Testis (tissue), 3 donors: Measurements from ENCODE around the gene RNASE7. TPM values are rescaled to one million over a fixed set of nuclear protein-coding genes. Genes with fewer than 3 reads are reported as not detected.

Source experiments
- DNase-seq: peaks from one replicate; pipeline ENCODE4 v3.0.0-alpha.2; 2019
- H3K27ac ChIP-seq, 2 donors: fragments of 200-600 bp; sonication (generic); one replicate each; pipeline ENCODE4 v1.5.1; 2019
- H3K27me3 ChIP-seq: fragments of 200-600 bp; sonication (generic); one replicate; pipeline ENCODE4 v1.5.1; 2019
- H3K36me3 ChIP-seq: fragments of 200-600 bp; sonication (generic); one replicate; pipeline ENCODE4 v1.5.1; 2017; ENCODE audit warnings: low read depth; ENCODE audit errors: missing control alignments
- H3K4me1 ChIP-seq: fragments of 200-600 bp; sonication (generic); one replicate; pipeline ENCODE4 v1.5.1; 2019
- H3K4me3 ChIP-seq, 2 donors: fragments of 200-600 bp; sonication (generic); one replicate each; pipeline ENCODE4 v1.5.1; 2017 to 2019
- H3K9me3 ChIP-seq: fragments of 200-600 bp; sonication (generic); one replicate; pipeline ENCODE4 v1.5.1; 2017
- CTCF ChIP-seq, 3 experiments: fragments of 450-650 bp in 2 of 3; fragments of 200-600 bp in 1 of 3; sonication (generic) in 1 of 3; IDR thresholded peaks; one replicate each; pipeline ENCODE4 v1.5.1; 2016 to 2019; ENCODE audit warnings: antibody characterized with exemption in 3 of 3, mild to moderate bottlenecking in 2 of 3, moderate library complexity in 1 of 3
- POLR2A ChIP-seq: fragments of 450-650 bp; IDR thresholded peaks from one replicate; pipeline ENCODE4 v1.6.1; 2017; ENCODE audit warnings: antibody characterized with exemption, mild to moderate bottlenecking, moderate library complexity
- WGBS, 2 donors: methylation state at CpG; one replicate each; pipeline ENCODE4 v1.1.5; 2018; 5-methylcytosine and 5-hydroxymethylcytosine counted together
- intact Hi-C: fragments of 100-400 bp; cut with DNase I; formaldehyde crosslinking; loops from one replicate; pipeline ENCODE4 v1.15.1; 2023; ENCODE audit warnings: low total_unique reads
- microRNA-seq, 2 donors: library from miRNA; unstranded; fragments of <30 nt; microRNA quantifications; one replicate each; pipeline ENCODE4, GENCODE V29; 2016; ENCODE audit warnings: borderline number of aligned reads in 2 of 2, borderline replicate concordance in 1 of 2
- polyA plus RNA-seq: library from polyadenylated mRNA; stranded (reverse); fragments of 350-450 nt; fragmentation: Illumina TruSeq; extraction: RNeasy Lipid Tissue Mini Kit (QIAGEN cat#74804); gene quantifications from one replicate; pipeline ENCODE4 v1.2.3, GENCODE V29; 2014; ENCODE audit warnings: low read depth, low replicate concordance; ENCODE audit not compliant: insufficient read depth
- total RNA-seq, 2 donors: library from RNA; depleted of rRNA; stranded (reverse); fragments of >200 nt; gene quantifications; one replicate each; pipeline ENCODE4 v1.2.3, GENCODE V29; 2016

Gene RNASE7
- total and polyA plus RNA-seq, 3 donors from 2014 or later, result 0.24 to 0.55 (median 0.43) TPM

DNA sequence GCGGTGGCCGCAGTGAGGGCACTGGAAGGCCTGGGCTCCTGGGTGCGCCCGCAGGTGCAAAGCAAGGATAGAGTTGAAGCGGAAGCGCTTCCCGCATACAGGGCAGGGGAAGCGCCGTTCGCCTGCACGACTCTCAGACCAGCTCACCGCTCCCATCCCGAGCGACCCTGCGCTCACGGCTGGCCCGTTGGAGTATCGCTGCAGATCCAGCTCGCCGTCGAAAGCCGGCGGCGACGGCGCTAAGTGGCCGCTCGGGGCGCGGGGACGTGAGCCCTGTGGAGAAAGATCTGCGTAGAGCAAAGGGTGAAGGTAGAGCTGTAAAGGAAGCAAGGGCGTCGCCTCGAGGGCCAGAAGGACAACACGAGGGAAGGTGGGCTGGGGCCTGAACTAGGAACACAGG lies 50.9 kb downstream of the RNASE7 start:
- no peak overlapping the region for H3K27ac ChIP-seq
- no peaks in the 10 kb centered on the region for H3K27me3 ChIP-seq
- no peak for DNase-seq
- H3K4me3 ChIP-seq, result peak overlapping the region; percentile 4 to 29
- no peaks in the 10 kb centered on the region for H3K9me3 ChIP-seq
- H3K36me3 ChIP-seq, result no peaks in the 10 kb centered on the region
- no peak for TF ChIP-seq CTCF (IDR thresholded peaks at IDR 0.05)
- no peak for TF ChIP-seq POLR2A
- peaks cover 22% of the 10 kb centered on the region for H3K4me1 ChIP-seq
- intact Hi-C loops, result loop anchor here (10.0 kb wide), 1 partner anchor 78 kb away; no protein-coding TSS in a partner anchor
- WGBS, 2 donors, result 58 to 74% methylated on average over 28 to 36 of the region's 36 CpGs

Small RNA genes lying within 50 kb of the gene (microRNA-seq; reads per million reads assigned to microRNA genes)
- gene MIR6717, result 0 reads per million in 2 donors

Other genes starting within 250 kb of the RNASE7 start
- gene RNASE1, start 239.5 kb upstream of the RNASE7 start, total RNA-seq, result 1,000 to 10,000 TPM; 2,192 to 2,939 TPM
- 1,880 TPM for gene RNASE1, start 239.5 kb upstream of the RNASE7 start, polyA plus RNA-seq
- gene RNASE3, start 151.0 kb upstream of the RNASE7 start, total RNA-seq, result under 1 TPM; 0.50 to 0.63 TPM
- gene RNASE3, start 151.0 kb upstream of the RNASE7 start, polyA plus RNA-seq, result 1.4 TPM
- not detected for gene RNASE2, start 86.9 kb upstream of the RNASE7 start, total RNA-seq
- 0.65 TPM for gene RNASE2, start 86.9 kb upstream of the RNASE7 start, polyA plus RNA-seq
- gene METTL17, start 52.4 kb upstream of the RNASE7 start, total RNA-seq, result 10 to 100 TPM; 93.2 to 93.4 TPM
- 68.9 TPM for gene METTL17, start 52.4 kb upstream of the RNASE7 start, polyA plus RNA-seq
- under 1 TPM; 0.24 to 0.31 TPM for gene SLC39A2, start 43.1 kb upstream of the RNASE7 start, total RNA-seq
- not detected for gene SLC39A2, start 43.1 kb upstream of the RNASE7 start, polyA plus RNA-seq
- gene NDRG2, start 17.3 kb upstream of the RNASE7 start, total RNA-seq, result 100 to 1,000 TPM in 1 of 2 donors, 10 to 100 TPM in 1; 98.4 to 106 TPM
- 85.6 TPM for gene NDRG2, start 17.3 kb upstream of the RNASE7 start, polyA plus RNA-seq
- 100 to 1,000 TPM in 1 of 2 donors, 10 to 100 TPM in 1; 94.3 to 201 TPM for gene TPPP2, start 12.1 kb upstream of the RNASE7 start, total RNA-seq
- 490 TPM for gene TPPP2, start 12.1 kb upstream of the RNASE7 start, polyA plus RNA-seq
- gene RNASE13, start 7.6 kb upstream of the RNASE7 start, total RNA-seq, result not detected
- gene RNASE13, start 7.6 kb upstream of the RNASE7 start, polyA plus RNA-seq, result not detected
- gene RNASE8, start 15.5 kb downstream of the RNASE7 start, total RNA-seq, result not detected
- gene RNASE8, start 15.5 kb downstream of the RNASE7 start, polyA plus RNA-seq, result not detected
- 10 to 100 TPM; 30.5 to 36.9 TPM for gene ARHGEF40, start 27.9 kb downstream of the RNASE7 start, total RNA-seq
- 22.0 TPM for gene ARHGEF40, start 27.9 kb downstream of the RNASE7 start, polyA plus RNA-seq
- 10 to 100 TPM; 42.8 to 64.8 TPM for gene ZNF219, start 56.3 kb downstream of the RNASE7 start, total RNA-seq
- 17.7 TPM for gene ZNF219, start 56.3 kb downstream of the RNASE7 start, polyA plus RNA-seq
- gene TMEM253, start 58.7 kb downstream of the RNASE7 start, total RNA-seq, result under 1 TPM in 1 of 2 donors, not detected in 1; 0.50 TPM
- gene TMEM253, start 58.7 kb downstream of the RNASE7 start, polyA plus RNA-seq, result 0.65 TPM
- under 1 TPM in 1 of 2 donors, not detected in 1; 0.43 TPM for gene OR5AU1, start 113.7 kb downstream of the RNASE7 start, total RNA-seq
- not detected for gene OR5AU1, start 113.7 kb downstream of the RNASE7 start, polyA plus RNA-seq
- gene HNRNPC, start 227.1 kb downstream of the RNASE7 start, total RNA-seq, result 100 to 1,000 TPM; 317 to 399 TPM
- 443 TPM for gene HNRNPC, start 227.1 kb downstream of the RNASE7 start, polyA plus RNA-seq
- 10 to 100 TPM; 35.7 to 38.9 TPM for gene RPGRIP1, start 237.7 kb downstream of the RNASE7 start, total RNA-seq
- gene RPGRIP1, start 237.7 kb downstream of the RNASE7 start, polyA plus RNA-seq, result 110 TPM